Measurements from ENCODE around the gene CAPN5. TPM values are rescaled to one million over a fixed set of nuclear protein-coding genes. Genes with fewer than 3 reads are reported as not detected.
A peak's percentile ranks its signal among the peaks of the same experiment; 100 is the strongest.
"Not testable (repeated sequence)": the region's sequence is repeated elsewhere in the genome, so short reads cannot be mapped to it uniquely, and the experiment has no call there.

CAPN5 gene
- total RNA-seq, 1 donor from 2014 or later: 5.1 TPM

DNA sequence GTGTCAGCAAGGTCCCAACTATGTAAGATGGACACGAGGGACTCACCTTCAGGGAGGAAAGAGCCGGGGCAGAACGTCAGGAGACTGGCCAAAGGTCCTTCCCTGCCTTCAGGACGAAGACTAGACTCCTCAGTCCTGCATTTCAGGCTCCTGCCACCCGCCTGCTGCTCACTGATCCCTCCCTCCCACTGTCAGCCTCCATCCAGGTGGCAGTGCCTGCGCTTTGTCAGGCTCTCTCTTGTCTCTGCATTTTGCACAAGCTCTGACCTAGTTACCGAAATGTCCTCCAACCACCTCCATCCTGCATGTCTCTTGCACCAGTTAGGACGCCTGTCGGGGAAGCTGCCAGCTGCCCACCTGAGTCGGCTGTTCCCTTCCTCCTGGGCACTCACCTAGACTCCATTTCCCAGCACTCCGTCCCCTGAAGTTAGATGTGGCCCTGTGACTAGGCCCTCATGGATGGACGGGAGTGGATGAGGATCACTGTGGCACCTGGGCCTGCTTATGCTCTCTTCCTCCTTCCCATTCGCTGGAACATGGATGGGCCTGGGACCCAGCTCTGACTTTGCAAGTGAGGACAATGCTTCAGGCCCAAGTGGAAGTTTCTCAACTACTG lies 24.6 kb upstream of the CAPN5 start:
- no peak for DNase-seq (ENCODE audit: low spot score)

GRCh38 chr11:77044356-77044755 lies 22.4 kb upstream of the CAPN5 start:
- no peak for DNase-seq (ENCODE audit: low spot score)

- DNase-seq (ENCODE audit: low spot score): no peak
Measured at GRCh38 chr11:77044886-77045285, 21.9 kb upstream of the CAPN5 start.

- DNase-seq (ENCODE audit: low spot score): no peak
Measured at GRCh38 chr11:77046060-77046501, 20.7 kb upstream of the CAPN5 start.

- DNase-seq (ENCODE audit: low spot score): no peak
Measured at GRCh38 chr11:77047007-77047927, 19.5 kb upstream of the CAPN5 start.

DNA sequence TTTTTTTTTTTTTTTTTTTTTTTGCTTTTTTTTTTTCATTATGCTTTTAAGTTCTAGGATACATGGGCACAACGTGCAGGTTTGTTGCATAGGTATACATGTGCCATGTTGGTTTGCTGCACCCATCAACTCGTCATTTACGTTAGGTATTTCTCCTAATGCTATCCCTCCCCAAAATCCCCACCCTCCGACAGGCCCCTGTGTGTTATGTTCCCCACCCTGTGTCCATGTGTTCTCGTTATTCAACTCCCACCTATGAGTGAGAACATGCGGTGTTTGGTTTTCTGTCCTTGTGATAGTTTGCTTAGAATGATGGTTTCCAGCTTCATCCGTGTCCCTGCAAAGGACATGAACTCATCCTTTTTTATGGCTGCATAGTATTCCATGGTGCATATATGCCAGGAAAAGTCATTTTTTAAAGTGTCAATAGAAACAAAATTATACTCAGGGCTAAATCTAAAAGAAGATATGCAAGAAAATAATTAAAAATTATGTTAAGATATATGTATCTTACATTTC lies 18.8 kb upstream of the CAPN5 start:
- DNase-seq (ENCODE audit: low spot score): not testable (repeated sequence)

- no peak for DNase-seq (ENCODE audit: low spot score)
Measured at GRCh38 chr11:77049026-77049425, 17.7 kb upstream of the CAPN5 start.

DNA sequence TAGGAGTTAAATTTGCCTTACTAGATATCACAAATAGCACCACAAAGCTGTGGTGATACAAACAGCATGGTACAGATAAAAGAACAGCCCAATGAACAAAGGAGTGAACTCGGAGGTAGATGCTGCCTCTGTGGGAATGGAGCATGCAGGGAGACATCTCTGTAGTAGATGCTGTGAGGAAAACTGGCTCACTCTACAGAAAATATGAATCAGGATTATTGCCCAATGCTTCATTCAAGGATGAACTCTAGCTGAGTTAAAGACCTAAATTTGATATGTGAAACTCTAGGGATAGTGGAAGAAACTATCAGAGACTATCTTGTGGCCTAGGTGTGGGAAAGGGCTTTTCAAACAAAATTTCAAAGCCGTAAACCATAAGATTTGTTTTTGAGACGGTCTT lies 15.3 kb upstream of the CAPN5 start:
- DNase-seq (ENCODE audit: low spot score): no peak

- peak; percentile 37 for DNase-seq (ENCODE audit: low spot score)
Measured at GRCh38 chr11:77052518-77052917, 14.3 kb upstream of the CAPN5 start.

GRCh38 chr11:77053217-77054015 lies 13.4 kb upstream of the CAPN5 start:
- peak; percentile 55 for DNase-seq (ENCODE audit: low spot score)

- no peak for DNase-seq (ENCODE audit: low spot score)
Measured at GRCh38 chr11:77054084-77054483, 12.7 kb upstream of the CAPN5 start.

- peak; percentile 41 for DNase-seq (ENCODE audit: low spot score)
Measured at GRCh38 chr11:77055101-77055561, 11.6 kb upstream of the CAPN5 start.

DNA sequence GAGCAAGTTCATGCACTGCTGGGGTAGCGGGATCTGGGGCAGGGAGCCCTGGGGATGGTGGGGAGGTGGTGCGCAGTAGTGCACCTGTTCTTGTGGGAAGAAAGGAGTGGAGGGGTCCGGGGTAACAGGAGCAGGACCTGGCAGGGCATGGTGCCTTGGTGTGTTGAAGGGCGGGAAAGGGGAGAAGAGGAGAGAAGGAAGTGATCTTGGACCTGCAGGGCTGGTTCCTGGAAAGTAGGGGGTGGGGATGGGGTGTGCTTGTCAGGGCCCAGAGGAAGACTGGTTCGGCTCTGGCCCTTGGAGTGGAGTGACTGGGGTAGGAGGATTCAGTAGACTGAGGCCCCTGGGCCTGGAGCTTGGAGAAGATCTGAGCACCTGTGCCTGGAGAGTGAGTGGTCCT lies 10.9 kb upstream of the CAPN5 start:
- DNase-seq (ENCODE audit: low spot score): peak; percentile 69

DNA sequence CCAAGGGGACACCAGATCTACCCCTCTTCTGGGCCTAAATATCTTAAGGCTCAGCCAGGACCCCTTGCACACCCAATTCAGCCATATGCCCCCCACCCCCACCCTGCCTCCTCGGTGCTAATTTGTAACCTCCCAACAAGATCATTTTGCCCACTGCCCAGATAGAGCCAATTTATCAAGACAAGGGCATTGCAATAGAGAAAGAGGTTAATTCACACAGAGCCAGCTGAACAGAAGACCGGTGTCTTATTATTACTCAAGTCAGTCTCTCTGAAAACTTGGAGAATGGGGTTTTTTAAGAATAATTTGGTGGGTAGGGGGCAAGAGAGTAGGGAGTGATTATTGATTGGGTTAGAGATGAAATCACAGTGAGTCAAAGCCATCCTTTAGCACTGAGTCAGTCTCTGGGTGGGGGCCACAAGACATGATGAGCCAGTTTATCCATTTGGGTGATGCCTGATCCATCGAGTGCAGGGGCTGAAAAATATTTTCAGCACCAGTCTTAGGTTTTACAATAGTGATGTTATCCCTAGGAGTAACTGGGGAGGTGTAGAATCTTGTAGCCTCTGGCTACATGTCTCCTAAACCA lies 9.9 kb upstream of the CAPN5 start:
- no peak for DNase-seq (ENCODE audit: low spot score)

DNA sequence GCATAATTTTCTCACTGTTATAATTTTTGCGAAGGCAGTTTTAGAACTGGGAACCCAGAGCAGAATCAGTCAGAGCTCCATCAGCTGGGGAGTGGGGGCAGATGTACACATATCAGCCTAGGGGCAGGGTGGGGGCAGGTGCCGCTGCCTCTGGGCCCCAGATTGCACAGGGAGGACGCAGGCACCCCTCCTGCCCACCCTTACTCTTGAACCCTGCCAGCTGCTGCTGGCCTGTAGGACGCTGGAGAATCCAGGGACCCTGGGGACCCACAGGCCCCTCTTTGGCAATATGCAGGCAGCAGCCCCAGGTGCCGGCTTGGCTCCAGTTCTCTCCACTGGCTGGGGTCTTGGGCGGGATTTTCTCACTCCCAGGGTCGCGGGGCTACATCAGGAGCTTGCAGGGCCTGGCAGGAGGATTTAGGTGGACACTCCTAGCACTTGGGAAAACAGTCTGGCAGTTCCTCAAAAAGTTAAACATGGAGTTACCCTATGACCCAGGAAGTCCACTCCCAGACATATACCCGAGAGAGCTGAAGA lies 8.8 kb upstream of the CAPN5 start:
- peak; percentile 53 for DNase-seq (ENCODE audit: low spot score)

GRCh38 chr11:77058900-77059299 lies 7.9 kb upstream of the CAPN5 start:
- DNase-seq (ENCODE audit: low spot score): no peak

- DNase-seq (ENCODE audit: low spot score): no peak
Measured at GRCh38 chr11:77059806-77060205, 7.0 kb upstream of the CAPN5 start.

GRCh38 chr11:77060234-77060633 lies 6.5 kb upstream of the CAPN5 start:
- DNase-seq (ENCODE audit: low spot score): no peak

DNA sequence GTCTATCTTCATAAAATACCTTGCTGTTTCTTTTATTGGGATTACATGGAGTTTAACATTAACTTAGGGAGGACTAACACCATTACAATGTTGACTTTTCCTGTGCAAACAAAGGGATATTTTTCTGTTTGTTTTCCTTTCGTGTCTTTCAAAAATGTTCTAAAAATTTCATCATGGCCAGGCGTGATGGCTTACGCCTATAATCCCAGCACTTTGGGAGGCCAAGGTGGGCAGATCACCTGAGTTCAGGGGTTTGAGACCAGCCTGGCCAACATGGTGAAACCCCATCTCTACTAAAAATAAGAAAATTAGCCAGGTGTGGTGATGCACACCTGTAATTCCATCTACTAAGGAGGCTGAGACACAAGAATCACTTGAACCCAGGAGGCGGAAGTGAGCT lies 5.5 kb upstream of the CAPN5 start:
- not testable (repeated sequence) for DNase-seq (ENCODE audit: low spot score)

DNA sequence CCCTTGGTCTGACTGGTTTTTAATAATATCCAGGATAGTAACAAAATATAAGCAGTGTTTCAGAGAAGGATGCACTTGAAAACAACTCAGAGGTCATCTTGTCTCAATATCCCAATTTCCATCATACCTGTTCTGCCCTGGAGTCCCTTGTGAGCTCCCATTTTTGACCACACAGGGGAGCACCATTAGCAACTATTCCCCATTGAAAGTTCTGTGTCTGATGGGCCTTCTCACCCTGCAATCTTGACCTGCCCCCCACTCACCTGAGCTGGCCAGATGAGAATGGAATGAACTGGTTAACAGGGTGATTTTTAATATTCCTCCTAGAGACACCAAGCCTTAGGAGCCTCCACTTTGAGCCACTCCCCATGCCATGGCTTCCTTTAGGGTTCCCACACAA lies 3.8 kb upstream of the CAPN5 start:
- peak; percentile 35 for DNase-seq (ENCODE audit: low spot score)

- DNase-seq (ENCODE audit: low spot score): no peak
Measured at GRCh38 chr11:77063407-77063806, 3.4 kb upstream of the CAPN5 start.
